NB4 (cell line): Measurements from ENCODE around the gene SLC7A5.
"Not testable (repeated sequence)": the region's sequence is repeated elsewhere in the genome, so short reads cannot be mapped to it uniquely, and the experiment has no call there.

Source experiments
- DNase-seq: peaks from one replicate; pipeline ENCODE4 v3.0.0; 2010; ENCODE audit warnings: low read depth
- H3K4me3 ChIP-seq: one replicate; pipeline ENCODE4 v1.5.1; 2011; ENCODE audit warnings: mild to moderate bottlenecking, low read depth, low read length, moderate library complexity
- CTCF ChIP-seq: IDR thresholded peaks from one replicate; pipeline ENCODE4 v1.5.1; 2012; ENCODE audit warnings: low read depth, low read length
- MYC ChIP-seq: IDR thresholded peaks from 2 replicates; pipeline ENCODE4 v1.6.1; 2011; ENCODE audit warnings: low read depth, low read length
- POLR2A ChIP-seq: IDR thresholded peaks from 2 replicates; pipeline ENCODE4 v1.6.1; 2011; ENCODE audit warnings: mild to moderate bottlenecking; ENCODE audit not compliant: insufficient read length; ENCODE audit errors: extremely low read depth
- TF ChIP-seq, protein P1 (sequence below): IDR thresholded peaks from 2 replicates; pipeline ENCODE4 v1.6.1; 2011; ENCODE audit warnings: low read depth, low read length

SLC7A5 gene

GRCh38 chr16:87819282-87819681 lies 50.0 kb downstream of the SLC7A5 start:
- TF ChIP-seq POLR2A (no peak), MYC (no peak), CTCF (no peak)
- TF ChIP-seq, protein P1, sequence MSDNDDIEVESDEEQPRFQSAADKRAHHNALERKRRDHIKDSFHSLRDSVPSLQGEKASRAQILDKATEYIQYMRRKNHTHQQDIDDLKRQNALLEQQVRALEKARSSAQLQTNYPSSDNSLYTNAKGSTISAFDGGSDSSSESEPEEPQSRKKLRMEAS = no peak
- no peak for DNase-seq
- H3K4me3 ChIP-seq = no peak overlapping the region

- no peak overlapping the region for H3K4me3 ChIP-seq
- DNase-seq = no peak
- TF ChIP-seq CTCF (no peak), POLR2A (no peak), MYC (no peak)
- TF ChIP-seq, protein P1 = no peak
These were observed 50.7 kb downstream of the SLC7A5 start for GRCh38 chr16:87818533-87819161.

GRCh38 chr16:87817910-87818309 lies 51.4 kb downstream of the SLC7A5 start:
- TF ChIP-seq MYC (no peak), CTCF (no peak), POLR2A (no peak)
- TF ChIP-seq, protein P1 = no peak

GRCh38 chr16:87817370-87817769 lies 51.9 kb downstream of the SLC7A5 start:
- DNase-seq, H3K4me3 ChIP-seq: not testable (repeated sequence)

More at GRCh38 chr16:87817910-87818309, 51.4 kb downstream of the SLC7A5 start:
- DNase-seq = no peak
- H3K4me3 ChIP-seq = no peak overlapping the region

- TF ChIP-seq POLR2A (no peak), MYC (no peak), CTCF (no peak)
- TF ChIP-seq, protein P1 = no peak
- no peak overlapping the region for H3K4me3 ChIP-seq
- DNase-seq = peak; percentile 87
These were observed 52.7 kb downstream of the SLC7A5 start for GRCh38 chr16:87816507-87817100.

GRCh38 chr16:87815567-87815966 lies 53.7 kb downstream of the SLC7A5 start:
- no peak for DNase-seq
- TF ChIP-seq MYC = no peak
- TF ChIP-seq CTCF = no peak
- TF ChIP-seq, protein P1 = no peak
- no peak for TF ChIP-seq POLR2A
- H3K4me3 ChIP-seq = no peak overlapping the region
